Small intestine (tissue), 7 donors: Measurements from ENCODE around the gene SLC26A2. TPM values are rescaled to one million over a fixed set of nuclear protein-coding genes. Genes with fewer than 3 reads are reported as not detected.

ENCODE experiments used
- DNase-seq, 2 donors: peaks; one replicate each; pipeline versions ENCODE4 v3.0.0 to v3.0.0-alpha.2; 2013
- FAIRE-seq: peaks from 2 replicates; lab custom pipeline; 2012; peaks lifted over from hg19 to GRCh38; lab: Jason Lieb, UNC
- H3K27ac ChIP-seq, 3 donors: one replicate each; pipeline ENCODE4 v1.5.1; 2013; ENCODE audit warnings: low read length in 2 of 3, mild to moderate bottlenecking in 2 of 3, control low read depth in 1 of 3, inconsistent platforms in 1 of 3, low read depth in 1 of 3, moderate library complexity in 1 of 3
- H3K27me3 ChIP-seq, 3 donors: one replicate each; pipeline ENCODE4 v1.6.1; 2013; ENCODE audit warnings: low read length in 3 of 3, inconsistent platforms in 1 of 3; ENCODE audit not compliant: control insufficient read depth in 3 of 3, insufficient read depth in 3 of 3
- H3K36me3 ChIP-seq, 3 donors: one replicate each; pipeline ENCODE4 v1.6.1; 2013; ENCODE audit warnings: low read length in 3 of 3, inconsistent platforms in 1 of 3, low read depth in 1 of 3, mild to moderate bottlenecking in 1 of 3, moderate library complexity in 1 of 3; ENCODE audit not compliant: control insufficient read depth in 3 of 3, insufficient read depth in 2 of 3
- H3K4me1 ChIP-seq, 3 donors: one replicate each; pipeline ENCODE4 v1.6.1; 2013; ENCODE audit warnings: low read length in 2 of 3, inconsistent platforms in 1 of 3, low read depth in 1 of 3, mild to moderate bottlenecking in 1 of 3, moderate library complexity in 1 of 3; ENCODE audit not compliant: control insufficient read depth in 3 of 3, insufficient read depth in 2 of 3
- H3K4me3 ChIP-seq, 3 donors: one replicate each; pipeline ENCODE4 v1.5.1; 2013; ENCODE audit warnings: low read length in 3 of 3, control low read depth in 1 of 3, inconsistent platforms in 1 of 3, low read depth in 1 of 3, mild to moderate bottlenecking in 1 of 3, moderate library complexity in 1 of 3
- H3K9me3 ChIP-seq, 2 donors: one replicate each; pipeline ENCODE4 v1.6.1; 2013; ENCODE audit warnings: low read depth in 1 of 2, low read length in 1 of 2; ENCODE audit not compliant: control insufficient read depth in 2 of 2, insufficient read depth in 1 of 2
- WGBS, 3 donors: extraction: QIAGEN DNeasy Blood & Tissue Kit; methylation state at CpG; one replicate each; pipeline ENCODE4 v1.1.7; 2013; 5-methylcytosine and 5-hydroxymethylcytosine counted together
- polyA plus RNA-seq, 4 donors: library from polyadenylated mRNA; stranded (reverse) in 3 of 4; unstranded in 1 of 4; fragments of 200-250 nt in 3 of 4; fragments of 120-200 nt in 1 of 4; gene quantifications; one replicate each; pipeline versions ENCODE4 v1.2.1 to v1.2.3, GENCODE V29; 2013
- donor health status: healthy with polysubstance abuse.
- donor health status: control.
- donor health status: control.
- donor health status: Bipolar disorder and iron deficiency.
- donor health status: healthy.

The SLC26A2 gene
- polyA plus RNA-seq, 4 donors: 2.7 to 155 (median 5.5) TPM

DNA sequence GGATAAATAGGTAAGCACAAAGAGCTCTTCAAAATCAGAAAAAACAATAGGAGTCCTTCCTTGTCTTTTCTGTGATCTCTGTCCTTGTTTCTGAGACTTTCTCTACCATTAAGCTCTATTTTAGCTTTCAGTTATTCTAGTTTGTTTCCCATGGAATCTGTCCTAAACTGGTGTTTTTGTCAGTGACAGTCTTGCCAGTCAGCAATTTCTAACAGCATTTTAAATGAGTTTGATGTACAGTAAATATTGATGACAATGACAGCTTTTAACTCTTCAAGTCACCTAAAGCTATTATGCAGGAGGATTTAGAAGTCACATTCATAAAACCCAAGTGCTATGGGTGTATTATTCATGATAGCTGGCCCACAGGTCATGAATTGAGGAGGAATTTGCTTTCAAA, 21.9 kb downstream of the SLC26A2 start:
- no peak overlapping the region for H3K4me3 ChIP-seq
- FAIRE-seq (no peak), DNase-seq (no peak)
- no peaks in the 10 kb centered on the region for H3K27me3 ChIP-seq
- peaks cover 1 to 24% (median 3%) of the 10 kb centered on the region in 3 donors for H3K4me1 ChIP-seq
- H3K9me3 ChIP-seq: no peaks in the 10 kb centered on the region
- no peak overlapping the region for H3K27ac ChIP-seq
- peaks cover 0 to 17% (median 11%) of the 10 kb centered on the region in 3 donors for H3K36me3 ChIP-seq

DNA sequence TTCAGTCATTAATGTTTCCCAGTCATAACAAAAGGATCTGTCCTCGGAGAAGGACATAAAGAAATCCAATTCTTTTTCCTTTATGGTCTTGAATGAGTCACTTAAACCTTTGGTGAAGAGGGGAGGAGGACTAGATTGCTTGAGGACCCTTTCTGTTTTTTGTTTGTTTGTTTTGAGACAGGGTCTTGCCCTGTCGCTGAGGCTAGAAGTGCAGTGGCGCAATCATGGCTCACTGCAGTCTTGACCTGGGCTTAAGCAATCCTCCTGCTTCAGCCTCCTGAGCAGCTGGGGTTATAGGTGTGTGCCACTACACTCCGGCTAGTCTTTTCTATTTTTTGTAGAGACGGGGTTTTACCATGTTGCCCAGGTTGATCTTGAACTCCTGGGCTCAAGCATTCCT, 27.6 kb downstream of the SLC26A2 start:
- 86 to 94% (median 90%) methylated on average over 5 of the region's 5 CpGs for WGBS, 3 donors
- DNase-seq (no peak), FAIRE-seq (no peak)
- Histone ChIP-seq H3K27ac (no peak overlapping the region), H3K36me3 (peaks cover 0 to 14% (median 6%) of the 10 kb centered on the region in 3 donors), H3K9me3 (no peaks in the 10 kb centered on the region), H3K4me3 (no peak overlapping the region), H3K4me1 (no peaks in the 10 kb centered on the region), H3K27me3 (no peaks in the 10 kb centered on the region)

DNA sequence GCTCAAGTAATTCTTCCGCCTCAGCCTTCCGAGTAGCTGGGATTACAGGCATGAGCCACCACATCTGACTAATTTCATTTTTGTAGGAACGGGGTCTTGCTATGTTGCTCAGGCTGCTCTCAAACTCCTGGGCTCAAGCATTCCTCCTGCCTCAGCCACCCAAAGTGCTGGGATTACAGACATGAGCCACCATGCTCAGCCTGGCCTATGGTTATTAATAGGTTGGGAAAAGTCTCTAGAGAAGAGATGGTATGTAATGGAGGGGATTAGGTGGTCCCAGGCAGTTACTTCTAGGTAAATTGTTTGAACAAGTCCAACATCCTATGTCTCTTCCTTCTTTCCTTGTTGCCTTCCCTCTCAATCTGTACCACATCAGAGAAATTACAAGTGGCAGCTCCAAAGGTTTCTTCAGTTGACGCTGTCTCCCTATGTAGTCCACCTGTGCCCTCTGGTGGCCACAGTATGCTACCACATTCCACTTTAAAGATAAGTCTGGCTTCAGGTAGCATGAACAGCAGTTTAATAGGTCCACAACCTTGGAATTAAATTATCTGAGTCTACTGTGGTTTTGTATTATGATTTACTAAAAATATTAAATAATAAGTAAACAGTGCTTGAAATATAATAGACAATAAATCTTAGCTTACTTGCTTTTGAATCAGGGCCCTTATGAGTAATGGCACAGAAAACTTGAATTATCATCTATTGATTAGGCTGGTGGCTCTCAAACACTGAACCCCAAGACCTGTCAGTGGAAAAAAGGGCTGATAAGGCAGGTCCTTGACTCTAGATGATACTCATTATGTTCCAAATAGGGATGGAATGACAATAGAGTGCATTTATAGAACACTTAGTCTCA, 30.2 kb downstream of the SLC26A2 start:
- peak; percentile 90 to 91 for DNase-seq
- Histone ChIP-seq H3K9me3 (no peaks in the 10 kb centered on the region), H3K27me3 (no peaks in the 10 kb centered on the region), H3K4me3 (no peak overlapping the region), H3K27ac (no peak overlapping the region), H3K36me3 (peaks cover 0 to 14% (median 0%) of the 10 kb centered on the region in 3 donors), H3K4me1 (peaks cover 0 to 6% (median 0%) of the 10 kb centered on the region in 3 donors)
- peak; percentile 47 for FAIRE-seq
- 61 to 68% (median 63%) methylated on average over 4 of the region's 4 CpGs for WGBS, 3 donors

DNA sequence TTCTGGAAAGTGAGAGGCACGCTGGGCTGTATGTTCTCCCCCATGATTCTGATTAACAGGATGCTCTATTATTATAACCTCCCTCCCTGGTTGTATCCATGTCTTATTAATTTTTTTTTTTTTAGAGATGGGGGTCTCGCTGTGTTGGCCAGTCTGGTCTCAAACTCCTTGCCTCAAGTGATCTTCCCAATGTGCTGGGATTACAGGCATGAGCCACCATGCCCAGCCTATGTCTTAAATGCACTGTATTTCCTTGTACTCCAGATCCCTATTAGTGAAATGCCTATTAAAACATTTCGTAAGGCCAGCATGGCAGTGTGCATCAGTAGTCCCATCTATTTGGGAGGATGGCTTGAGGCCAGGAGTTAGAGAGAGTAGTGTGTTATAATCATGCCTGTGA, 32.9 kb downstream of the SLC26A2 start:
- no peak overlapping the region for H3K27ac ChIP-seq
- 93 to 96% (median 96%) methylated on average over 3 of the region's 3 CpGs for WGBS, 3 donors
- H3K27me3 ChIP-seq: no peaks in the 10 kb centered on the region
- DNase-seq: no peak
- FAIRE-seq: no peak
- peaks cover 0 to 10% (median 0%) of the 10 kb centered on the region in 3 donors for H3K36me3 ChIP-seq
- no peaks in the 10 kb centered on the region for H3K9me3 ChIP-seq
- H3K4me1 ChIP-seq: peaks cover 0 to 17% (median 0%) of the 10 kb centered on the region in 3 donors
- no peak overlapping the region for H3K4me3 ChIP-seq

DNA sequence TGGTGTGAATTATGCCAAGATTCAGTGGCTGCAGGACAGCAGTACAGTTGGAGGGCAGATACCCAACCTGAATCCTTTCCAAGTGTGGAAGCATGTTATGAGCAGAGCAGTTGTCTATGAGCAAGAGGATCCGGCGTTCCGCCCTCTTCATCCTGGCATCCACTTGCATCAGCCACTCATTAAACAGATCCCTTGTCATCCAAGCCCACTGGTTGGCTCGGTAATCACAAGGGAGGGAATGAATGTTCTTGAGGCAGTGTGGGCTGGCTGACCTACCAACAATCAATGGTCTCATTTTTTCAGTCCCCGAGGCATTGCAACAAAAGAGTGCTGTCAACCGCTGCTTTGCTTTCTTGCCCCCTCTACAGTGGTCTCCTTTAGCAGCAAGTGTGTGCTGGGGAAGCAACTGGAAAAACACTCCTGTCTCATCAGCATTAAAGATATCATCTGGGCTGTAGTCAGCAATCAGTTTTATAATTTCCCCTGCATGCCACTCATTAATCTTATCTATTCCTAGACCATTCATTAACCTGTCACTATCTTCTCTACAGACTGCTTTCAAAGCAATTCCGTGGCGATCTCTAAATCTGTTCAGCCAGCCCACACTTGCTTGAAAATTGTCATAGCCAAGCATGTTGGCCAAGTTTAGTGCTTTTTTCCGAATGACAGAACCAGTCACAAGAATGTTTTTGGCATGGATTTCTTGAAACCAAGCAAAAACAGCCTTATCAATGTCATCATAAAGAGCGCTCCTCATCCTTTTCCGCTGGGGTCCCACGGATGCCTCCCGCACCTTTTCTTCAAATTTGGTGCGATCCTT, 35.0 kb downstream of the SLC26A2 start:
- Histone ChIP-seq H3K36me3 (peaks cover 0 to 10% (median 0%) of the 10 kb centered on the region in 3 donors), H3K4me3 (no peak overlapping the region), H3K27ac (peak overlapping the region in 1 of 3 donors; percentile 29), H3K27me3 (no peaks in the 10 kb centered on the region), H3K9me3 (no peaks in the 10 kb centered on the region), H3K4me1 (peaks cover 0 to 24% (median 3%) of the 10 kb centered on the region in 3 donors)
- 88 to 90% (median 89%) methylated on average over 14 of the region's 14 CpGs for WGBS, 3 donors
- peak in 1 of 2 donors; percentile 14 for DNase-seq
- FAIRE-seq: no peak

DNA sequence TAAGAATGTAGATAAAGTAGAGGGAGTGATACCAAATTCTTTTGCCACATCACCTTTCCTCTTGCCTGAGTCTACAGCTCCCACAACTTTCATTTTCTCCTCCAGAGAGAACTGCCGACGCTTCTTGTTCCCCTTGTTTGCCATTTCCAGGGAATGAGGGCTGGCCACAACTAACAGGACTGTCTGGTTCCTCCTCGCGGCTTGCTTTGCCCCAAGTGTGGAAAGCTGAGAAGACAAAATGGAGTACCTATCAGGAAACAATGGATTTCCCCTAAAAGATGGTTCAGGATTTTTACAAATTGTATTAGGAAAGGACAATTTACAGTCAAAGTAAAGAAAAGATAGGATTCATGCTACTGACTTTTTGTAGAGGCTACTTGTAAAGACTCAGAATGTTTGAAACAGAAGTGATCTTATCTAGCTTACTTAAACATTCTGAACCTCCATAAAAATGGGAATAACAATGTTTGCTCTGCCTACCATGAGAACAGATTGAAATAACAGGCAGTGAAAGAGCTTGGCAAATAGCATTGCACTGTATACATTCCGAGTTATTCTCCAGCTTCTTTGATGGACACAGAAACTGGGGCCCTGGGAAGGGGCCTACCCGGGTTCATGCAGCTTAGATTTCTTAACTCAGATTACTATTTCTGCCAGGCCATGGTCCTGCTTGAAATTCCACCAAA, 35.8 kb downstream of the SLC26A2 start:
- WGBS, 3 donors: 78 to 89% (median 86%) methylated on average over 6 of the region's 6 CpGs
- Histone ChIP-seq H3K4me1 (peaks cover 0 to 24% (median 3%) of the 10 kb centered on the region in 3 donors), H3K27ac (peak overlapping the region in 1 of 3 donors; percentile 29), H3K36me3 (peaks cover 0 to 10% (median 0%) of the 10 kb centered on the region in 3 donors), H3K27me3 (no peaks in the 10 kb centered on the region), H3K9me3 (no peaks in the 10 kb centered on the region), H3K4me3 (no peak overlapping the region)
- FAIRE-seq (no peak), DNase-seq (peak in 1 of 2 donors; percentile 34)

DNA sequence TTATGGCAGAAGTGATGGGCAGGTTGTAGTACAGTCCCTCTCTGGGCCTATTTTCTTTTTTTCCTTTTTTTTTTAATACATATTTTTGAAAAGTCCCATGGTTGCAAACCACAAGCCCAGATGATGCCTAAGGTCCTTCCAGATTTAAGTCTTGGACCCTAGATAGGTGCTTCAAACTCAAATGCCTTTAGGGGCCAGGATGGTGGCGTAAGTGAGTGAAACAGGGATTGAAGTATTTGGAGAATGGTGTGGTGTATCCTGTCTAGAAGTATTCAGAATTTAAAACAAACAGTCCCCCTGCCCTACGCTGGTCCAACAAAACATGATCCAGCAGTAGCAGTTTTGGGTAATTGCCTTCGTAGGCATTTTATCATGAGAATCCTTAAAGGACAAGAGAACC, 37.7 kb downstream of the SLC26A2 start:
- DNase-seq: no peak
- Histone ChIP-seq H3K36me3 (peaks cover 0 to 12% (median 0%) of the 10 kb centered on the region in 3 donors), H3K4me1 (peaks cover 3 to 30% (median 8%) of the 10 kb centered on the region in 3 donors), H3K9me3 (no peaks in the 10 kb centered on the region), H3K4me3 (no peak overlapping the region), H3K27me3 (no peaks in the 10 kb centered on the region), H3K27ac (no peak overlapping the region)
- WGBS, 3 donors: 92 to 100% (median 99%) methylated on average over 3 of the region's 3 CpGs
- no peak for FAIRE-seq

DNA sequence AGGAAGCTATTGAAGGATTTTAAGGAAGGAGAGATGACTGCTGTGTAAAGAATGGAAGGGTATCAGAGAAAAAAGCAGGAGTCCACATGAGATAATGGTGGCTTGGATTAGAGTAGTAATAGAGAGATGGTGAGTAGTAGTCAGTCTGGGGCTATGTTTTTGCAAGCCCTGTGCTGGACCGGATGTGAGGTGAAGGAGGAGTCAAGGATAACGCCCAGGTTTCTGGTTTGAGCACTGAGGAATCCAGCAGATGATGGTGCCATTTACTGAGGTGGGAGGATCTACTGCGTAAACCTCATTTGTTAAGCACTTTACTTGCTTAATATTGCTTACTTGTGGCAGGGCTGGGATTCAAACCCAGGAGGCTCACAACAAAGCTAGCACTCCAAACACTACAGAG, 38.8 kb downstream of the SLC26A2 start:
- H3K9me3 ChIP-seq: no peaks in the 10 kb centered on the region
- peak overlapping the region in 2 of 3 donors; percentile 77 to 100 for H3K4me3 ChIP-seq
- 78 to 83% (median 82%) methylated on average over 3 of the region's 3 CpGs for WGBS, 3 donors
- no peaks in the 10 kb centered on the region for H3K27me3 ChIP-seq
- DNase-seq: peak in 1 of 2 donors; percentile 8
- peak overlapping the region in 1 of 3 donors; percentile 73 for H3K27ac ChIP-seq
- no peak for FAIRE-seq
- peaks cover 3 to 30% (median 8%) of the 10 kb centered on the region in 3 donors for H3K4me1 ChIP-seq
- peaks cover 0 to 15% (median 0%) of the 10 kb centered on the region in 3 donors for H3K36me3 ChIP-seq
